Nephron progenitor cell (in vitro differentiated cells): ENCODE data around the gene KCNJ6.

Experiments
- DNase-seq: peaks from one replicate; pipeline ENCODE4 v3.0.0; 2021
- H3K27ac Mint-ChIP-seq: 2 replicates; pipeline ENCODE4 v1.8.0; 2021; ENCODE audit warnings: mild to moderate bottlenecking, moderate library complexity, mixed read lengths
- H3K27me3 Mint-ChIP-seq: 2 replicates; pipeline ENCODE4 v1.8.0; 2021; ENCODE audit warnings: mild to moderate bottlenecking, low read depth, mixed read lengths; ENCODE audit not compliant: poor library complexity
- H3K36me3 Mint-ChIP-seq: 2 replicates; pipeline ENCODE4 v1.8.0; 2021; ENCODE audit warnings: low read depth, mixed read lengths
- H3K4me1 Mint-ChIP-seq: 2 replicates; pipeline ENCODE4 v1.8.0; 2021; ENCODE audit warnings: mixed read lengths
- H3K4me3 Mint-ChIP-seq: 2 replicates; pipeline ENCODE4 v1.8.0; 2021; ENCODE audit warnings: mild to moderate bottlenecking, moderate library complexity, mixed read lengths
- H3K9me3 Mint-ChIP-seq: 2 replicates; pipeline ENCODE4 v1.8.0; 2021; ENCODE audit warnings: mild to moderate bottlenecking, moderate library complexity, mixed read lengths
- TF ChIP-seq, protein P1 (sequence below): fragments of 200-600 bp; sonication (generic); IDR thresholded peaks from 2 replicates; pipeline ENCODE4 v1.5.0; 2021; ENCODE audit warnings: antibody characterized with exemption

The KCNJ6 gene

DNA sequence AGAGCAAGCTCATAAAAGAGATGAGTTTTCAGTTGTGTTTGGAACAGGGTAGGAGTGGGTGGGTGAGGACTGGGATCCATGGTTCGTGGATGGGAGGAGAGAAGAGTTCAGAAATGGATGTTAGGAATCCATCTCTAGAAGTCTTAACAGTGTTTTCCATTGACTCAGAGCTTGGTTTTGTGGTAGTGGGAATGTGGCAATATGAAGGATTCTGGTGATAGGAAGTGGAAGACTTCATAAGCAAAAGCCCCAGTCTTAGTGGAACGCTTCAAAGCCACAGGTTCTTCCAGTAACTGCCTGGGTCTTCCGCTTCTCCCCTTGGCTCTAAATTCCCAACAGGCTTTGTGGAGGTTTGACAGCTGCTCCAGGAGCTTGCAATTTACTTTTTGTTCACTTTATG is 167.9 kb downstream of the KCNJ6 start:
- Mint-ChIP-seq H3K9me3 (peaks cover 15% of the 10 kb centered on the region), H3K4me1 (peaks cover 19% of the 10 kb centered on the region), H3K27me3 (peaks cover 9% of the 10 kb centered on the region), H3K36me3 (no peaks in the 10 kb centered on the region), H3K4me3 (no peak overlapping the region), H3K27ac (no peak overlapping the region)
- TF ChIP-seq, protein P1, sequence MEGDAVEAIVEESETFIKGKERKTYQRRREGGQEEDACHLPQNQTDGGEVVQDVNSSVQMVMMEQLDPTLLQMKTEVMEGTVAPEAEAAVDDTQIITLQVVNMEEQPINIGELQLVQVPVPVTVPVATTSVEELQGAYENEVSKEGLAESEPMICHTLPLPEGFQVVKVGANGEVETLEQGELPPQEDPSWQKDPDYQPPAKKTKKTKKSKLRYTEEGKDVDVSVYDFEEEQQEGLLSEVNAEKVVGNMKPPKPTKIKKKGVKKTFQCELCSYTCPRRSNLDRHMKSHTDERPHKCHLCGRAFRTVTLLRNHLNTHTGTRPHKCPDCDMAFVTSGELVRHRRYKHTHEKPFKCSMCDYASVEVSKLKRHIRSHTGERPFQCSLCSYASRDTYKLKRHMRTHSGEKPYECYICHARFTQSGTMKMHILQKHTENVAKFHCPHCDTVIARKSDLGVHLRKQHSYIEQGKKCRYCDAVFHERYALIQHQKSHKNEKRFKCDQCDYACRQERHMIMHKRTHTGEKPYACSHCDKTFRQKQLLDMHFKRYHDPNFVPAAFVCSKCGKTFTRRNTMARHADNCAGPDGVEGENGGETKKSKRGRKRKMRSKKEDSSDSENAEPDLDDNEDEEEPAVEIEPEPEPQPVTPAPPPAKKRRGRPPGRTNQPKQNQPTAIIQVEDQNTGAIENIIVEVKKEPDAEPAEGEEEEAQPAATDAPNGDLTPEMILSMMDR = no peak
- no peak for DNase-seq

GRCh38 chr21:37746849-37747248 is 169.4 kb downstream of the KCNJ6 start:
- TF ChIP-seq, protein P1 = no peak
- no peaks in the 10 kb centered on the region for H3K36me3 Mint-ChIP-seq
- H3K27ac Mint-ChIP-seq = no peak overlapping the region
- H3K4me3 Mint-ChIP-seq = no peak overlapping the region
- H3K27me3 Mint-ChIP-seq = peaks cover 10% of the 10 kb centered on the region
- peaks cover 15% of the 10 kb centered on the region for H3K9me3 Mint-ChIP-seq
- H3K4me1 Mint-ChIP-seq = peaks cover 4% of the 10 kb centered on the region
- no peak for DNase-seq

DNA sequence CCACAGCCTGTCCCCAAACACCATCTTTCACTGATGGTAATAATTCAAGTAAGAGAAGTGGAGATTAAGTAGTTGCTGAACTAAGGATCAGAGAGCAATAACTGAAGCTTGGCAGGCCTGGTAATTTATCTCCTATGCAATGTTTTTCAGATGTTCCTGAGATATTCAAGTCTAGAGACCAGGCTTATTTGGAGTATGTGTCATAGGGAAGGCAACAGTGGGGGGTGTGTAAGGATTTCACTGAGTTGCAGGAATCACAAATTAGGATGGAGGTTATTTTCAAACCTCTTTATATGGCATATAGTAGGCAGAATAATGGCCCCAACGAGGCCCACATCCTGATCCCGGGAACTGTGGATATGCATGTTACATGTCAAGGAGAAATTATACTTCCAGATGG is 171.7 kb downstream of the KCNJ6 start:
- Mint-ChIP-seq H3K9me3 (peaks cover 15% of the 10 kb centered on the region), H3K27me3 (peaks cover 28% of the 10 kb centered on the region), H3K4me1 (no peaks in the 10 kb centered on the region), H3K4me3 (no peak overlapping the region), H3K27ac (no peak overlapping the region), H3K36me3 (no peaks in the 10 kb centered on the region)
- TF ChIP-seq, protein P1 = no peak
- DNase-seq = no peak

GRCh38 chr21:37742532-37742931 is 173.7 kb downstream of the KCNJ6 start:
- DNase-seq = no peak
- Mint-ChIP-seq H3K4me1 (peaks cover 6% of the 10 kb centered on the region), H3K4me3 (no peak overlapping the region), H3K9me3 (peaks cover 11% of the 10 kb centered on the region), H3K27ac (no peak overlapping the region), H3K27me3 (peaks cover 28% of the 10 kb centered on the region), H3K36me3 (no peaks in the 10 kb centered on the region)
- TF ChIP-seq, protein P1 = no peak

- no peak overlapping the region for H3K27ac Mint-ChIP-seq
- peaks cover 28% of the 10 kb centered on the region for H3K27me3 Mint-ChIP-seq
- H3K9me3 Mint-ChIP-seq = peaks cover 8% of the 10 kb centered on the region
- DNase-seq = no peak
- TF ChIP-seq, protein P1 = no peak
- H3K36me3 Mint-ChIP-seq = no peaks in the 10 kb centered on the region
- no peak overlapping the region for H3K4me3 Mint-ChIP-seq
- peaks cover 10% of the 10 kb centered on the region for H3K4me1 Mint-ChIP-seq
Observed at GRCh38 chr21:37742115-37742514, 174.1 kb downstream of the KCNJ6 start.

DNA sequence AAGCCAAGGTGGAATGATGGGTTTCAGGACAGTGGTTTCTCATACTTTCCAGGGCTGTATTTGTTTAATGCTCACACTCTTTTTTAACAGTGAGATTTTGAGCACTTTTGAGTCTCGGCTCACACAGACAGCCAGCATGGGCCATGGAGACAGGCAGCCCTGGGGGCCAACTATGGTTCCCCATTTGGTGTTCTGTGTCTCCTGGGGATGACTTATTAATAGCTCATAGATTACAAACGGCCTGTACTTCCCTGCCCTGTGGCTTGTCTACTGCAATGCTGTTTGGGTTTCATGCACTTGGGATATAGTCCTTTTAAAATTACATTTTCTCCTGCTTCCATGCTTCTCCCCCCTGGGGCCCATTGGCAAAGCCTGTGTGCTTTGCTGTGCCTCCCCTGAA is 178.3 kb downstream of the KCNJ6 start:
- Mint-ChIP-seq H3K27ac (no peak overlapping the region), H3K4me3 (no peak overlapping the region), H3K27me3 (peaks cover 29% of the 10 kb centered on the region), H3K36me3 (no peaks in the 10 kb centered on the region), H3K9me3 (no peaks in the 10 kb centered on the region), H3K4me1 (peaks cover 15% of the 10 kb centered on the region)
- TF ChIP-seq, protein P1 = no peak
- no peak for DNase-seq
